NCI-H128 (cell line): Measurements from ENCODE around the gene CDK5.
A peak's percentile ranks its signal among the peaks of the same experiment; 100 is the strongest.
"Not testable (repeated sequence)": the region's sequence is repeated elsewhere in the genome, so short reads cannot be mapped to it uniquely, and the experiment has no call there.

Experiments
- DNase-seq: peaks from one replicate; lab custom pipeline; 2025; ENCODE audit not compliant: unreplicated experiment; lab: John Stamatoyannopoulos, UW

Gene CDK5

DNA sequence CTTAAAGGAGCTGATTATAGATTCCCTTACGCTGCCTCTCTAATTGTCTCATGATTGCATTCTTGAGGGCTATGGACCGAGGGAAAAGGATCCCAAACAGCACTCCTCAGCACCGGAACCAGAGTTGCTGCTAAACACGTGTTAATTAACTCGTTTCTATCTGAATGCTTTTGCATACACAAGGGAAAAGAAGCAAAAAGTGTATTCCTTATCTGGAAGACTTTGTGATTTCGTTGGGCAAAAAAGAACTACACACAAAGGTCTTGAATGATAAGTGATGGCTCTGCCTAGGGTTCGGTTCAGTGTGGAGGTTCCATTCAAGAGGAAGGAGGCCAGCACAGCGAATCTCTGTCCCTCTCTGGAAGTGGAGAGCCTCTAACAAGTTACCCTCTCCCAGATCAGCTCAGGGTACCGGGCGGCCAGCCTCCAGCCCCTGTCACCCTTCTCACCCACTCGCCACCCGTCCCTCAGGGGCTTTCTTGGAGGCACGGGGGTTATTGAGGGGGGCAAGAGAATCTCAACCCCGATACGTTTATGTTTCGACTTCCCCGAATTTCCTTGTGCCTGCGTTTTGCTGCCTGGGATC is 1.2 kb upstream of the CDK5 start:
- DNase-seq = no peak

- peak; percentile 98 for DNase-seq
Measured at GRCh38 chr7:151057989-151058780, 488 bp upstream of the CDK5 start.

- DNase-seq = no peak
Measured at GRCh38 chr7:151056666-151057505, 811 bp downstream of the CDK5 start.

DNA sequence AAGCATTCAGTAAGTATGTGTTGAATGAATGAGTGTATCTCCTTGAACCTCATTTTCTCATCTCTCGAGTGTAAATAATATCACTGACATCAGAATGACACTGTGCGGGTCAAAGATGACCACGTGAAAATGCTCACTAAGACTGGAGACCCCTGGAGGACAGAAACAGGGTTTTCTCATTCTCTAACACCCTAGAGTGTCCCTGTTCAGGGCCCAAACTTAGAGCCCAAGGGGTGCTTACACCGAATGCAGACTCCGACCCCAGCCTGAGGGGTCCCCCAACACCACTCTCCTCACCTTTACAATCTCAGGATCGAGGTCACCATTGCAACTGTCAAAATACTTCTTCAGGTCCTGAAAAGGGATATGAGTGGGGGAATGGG is 1.4 kb downstream of the CDK5 start:
- DNase-seq = no peak

DNA sequence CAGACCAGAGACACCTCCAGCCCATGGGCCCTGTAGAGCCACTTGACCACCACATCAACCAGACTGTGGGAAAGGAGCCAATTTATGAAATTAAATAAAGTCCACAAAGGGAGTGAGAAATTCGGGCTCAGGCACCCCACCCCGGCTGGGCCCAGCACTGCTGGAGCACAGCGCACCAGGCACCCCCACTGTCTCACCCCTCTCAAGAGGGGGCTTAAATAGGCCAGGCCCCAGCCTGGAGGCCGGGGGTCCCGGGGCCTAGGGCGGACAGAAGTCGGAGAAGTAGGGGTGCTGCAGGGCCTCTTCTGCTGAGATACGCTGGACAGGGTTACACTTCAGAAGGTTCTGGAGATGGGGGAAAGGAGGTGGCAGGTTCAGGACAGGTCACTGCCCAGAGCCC is 3.9 kb downstream of the CDK5 start:
- DNase-seq = no peak

DNA sequence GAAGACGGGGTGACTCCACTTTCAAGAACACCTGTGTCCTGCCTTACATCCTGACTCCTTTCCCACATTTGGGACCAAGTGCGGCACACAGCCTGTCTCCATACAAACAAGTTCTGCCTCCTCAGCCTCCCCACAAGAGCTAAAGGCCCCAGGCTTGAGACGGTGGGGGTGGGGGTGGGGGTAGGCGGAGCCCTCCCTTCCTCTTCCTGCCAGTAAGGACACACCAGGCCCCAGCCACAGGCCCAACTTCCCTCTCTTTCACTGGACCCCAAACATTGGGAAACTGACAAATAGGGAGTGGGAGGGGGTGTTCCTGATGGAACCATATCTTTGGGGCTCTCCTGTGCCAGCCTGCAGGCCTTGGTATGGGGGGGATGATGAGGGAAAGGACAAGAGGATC is 4.6 kb downstream of the CDK5 start:
- DNase-seq = no peak

- DNase-seq = no peak
Measured at GRCh38 chr7:151051108-151051507, 6.6 kb downstream of the CDK5 start.

DNA sequence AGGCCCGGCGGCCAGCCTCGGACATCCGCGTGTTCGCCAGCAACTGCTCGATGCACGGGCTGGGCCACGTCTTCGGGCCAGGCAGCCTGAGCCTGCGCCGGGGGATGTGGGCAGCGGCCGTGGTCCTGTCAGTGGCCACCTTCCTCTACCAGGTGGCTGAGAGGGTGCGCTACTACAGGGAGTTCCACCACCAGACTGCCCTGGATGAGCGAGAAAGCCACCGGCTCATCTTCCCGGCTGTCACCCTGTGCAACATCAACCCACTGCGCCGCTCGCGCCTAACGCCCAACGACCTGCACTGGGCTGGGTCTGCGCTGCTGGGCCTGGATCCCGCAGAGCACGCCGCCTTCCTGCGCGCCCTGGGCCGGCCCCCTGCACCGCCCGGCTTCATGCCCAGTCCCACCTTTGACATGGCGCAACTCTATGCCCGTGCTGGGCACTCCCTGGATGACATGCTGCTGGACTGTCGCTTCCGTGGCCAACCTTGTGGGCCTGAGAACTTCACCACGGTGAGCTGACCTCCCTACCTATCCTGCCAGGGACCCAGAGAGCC is 8.7 kb downstream of the CDK5 start:
- DNase-seq = no peak

GRCh38 chr7:151047976-151048815 is 9.5 kb downstream of the CDK5 start, which contains the start of gene ASIC3:
Gene ASIC3 (plus strand): TSS chr7:151048531. CDS start chr7:151048886, 355 bp downstream.
- DNase-seq = no peak

DNA sequence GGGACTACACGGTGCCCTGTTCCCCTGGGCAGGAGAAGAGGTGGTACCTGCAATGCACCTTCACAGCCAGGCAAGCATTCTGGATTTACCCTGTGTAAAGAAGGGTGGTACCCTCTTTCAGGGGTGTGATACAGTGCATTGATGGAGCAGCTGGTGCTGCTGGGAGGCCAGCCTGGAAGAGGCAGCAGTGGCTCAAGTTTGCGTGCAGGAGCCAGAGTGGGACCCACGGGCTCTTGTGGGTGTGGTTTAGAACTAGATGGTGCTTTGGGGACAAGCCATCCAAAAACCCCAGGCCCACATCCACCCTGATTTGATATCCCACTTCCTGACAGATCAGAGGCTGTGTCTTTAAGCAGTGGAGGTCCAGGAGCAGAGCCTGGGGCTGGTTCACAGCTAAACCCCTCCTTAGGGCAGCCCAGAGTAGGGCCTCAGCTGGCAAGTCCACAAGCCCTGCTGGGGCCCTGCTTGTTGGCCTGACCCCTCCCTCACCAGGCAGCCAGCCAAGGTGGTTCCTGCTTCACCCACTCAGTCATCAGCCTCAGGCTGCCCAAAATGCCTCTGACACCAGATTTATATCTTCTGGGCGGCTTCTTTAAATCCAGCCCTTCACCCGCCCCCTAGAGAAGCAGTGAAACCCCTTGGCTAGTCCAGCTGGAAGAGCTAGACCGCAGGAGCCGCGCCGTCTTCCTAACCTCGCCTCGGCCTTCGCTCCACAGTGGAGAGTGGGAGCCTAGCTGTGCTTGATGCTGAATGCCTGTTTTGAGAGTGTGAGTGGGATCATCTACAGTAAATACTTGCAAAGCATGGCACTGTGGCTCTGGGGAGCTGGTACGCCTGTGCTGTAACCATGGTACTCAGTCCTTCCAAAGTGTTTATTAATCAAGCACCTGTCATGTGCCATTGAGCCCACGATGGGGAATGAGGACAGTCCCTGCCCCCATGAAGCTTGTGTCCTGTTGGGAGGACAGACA is 10.8 kb downstream of the CDK5 start:
- no peak for DNase-seq

DNA sequence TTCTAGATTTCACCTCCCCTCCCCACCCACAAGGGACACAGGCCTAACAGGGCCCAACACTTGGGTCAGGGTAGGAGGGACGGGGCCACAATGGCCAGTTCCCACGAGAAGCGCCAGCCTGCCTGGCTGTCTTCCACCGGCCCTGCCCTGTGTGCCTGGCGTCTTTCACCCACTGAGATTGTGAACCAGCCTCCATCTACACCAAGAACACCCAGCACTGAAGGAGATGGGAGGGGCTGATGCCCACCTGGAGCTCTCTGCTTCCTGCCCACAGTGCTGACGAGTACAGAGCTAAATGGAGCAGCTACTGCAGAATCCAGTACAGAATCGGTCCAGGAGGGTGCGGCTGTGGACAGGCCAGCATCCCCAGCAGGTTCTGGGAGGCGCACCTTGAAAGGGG is 11.7 kb downstream of the CDK5 start:
- DNase-seq = no peak

DNA sequence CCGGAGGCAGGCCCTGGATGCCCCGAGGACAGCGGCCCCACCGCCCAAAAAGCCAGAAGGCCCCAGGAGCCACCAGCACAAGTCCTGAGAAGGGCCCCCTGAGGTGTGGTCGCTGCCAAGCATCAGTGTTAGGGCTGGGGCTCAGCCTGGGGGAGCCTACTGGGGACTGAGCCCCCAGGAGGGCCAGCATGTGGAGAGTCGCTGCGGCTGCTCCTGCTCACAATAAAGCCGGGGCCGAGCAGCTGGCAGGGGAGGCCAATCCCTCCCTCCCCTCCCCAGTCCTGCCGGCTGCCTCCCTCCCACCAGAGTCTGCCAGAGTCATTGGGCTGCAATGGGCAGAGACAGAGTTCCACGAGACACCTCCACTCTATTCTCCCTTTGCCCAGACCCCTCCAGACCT is 12.4 kb downstream of the CDK5 start:
- no peak for DNase-seq

GRCh38 chr7:151043959-151044358 is 13.7 kb downstream of the CDK5 start:
- no peak for DNase-seq

GRCh38 chr7:151043449-151043848 is 14.2 kb downstream of the CDK5 start:
- DNase-seq = not testable (repeated sequence)

- no peak for DNase-seq
Measured at GRCh38 chr7:151040616-151041375, 16.9 kb downstream of the CDK5 start.

DNA sequence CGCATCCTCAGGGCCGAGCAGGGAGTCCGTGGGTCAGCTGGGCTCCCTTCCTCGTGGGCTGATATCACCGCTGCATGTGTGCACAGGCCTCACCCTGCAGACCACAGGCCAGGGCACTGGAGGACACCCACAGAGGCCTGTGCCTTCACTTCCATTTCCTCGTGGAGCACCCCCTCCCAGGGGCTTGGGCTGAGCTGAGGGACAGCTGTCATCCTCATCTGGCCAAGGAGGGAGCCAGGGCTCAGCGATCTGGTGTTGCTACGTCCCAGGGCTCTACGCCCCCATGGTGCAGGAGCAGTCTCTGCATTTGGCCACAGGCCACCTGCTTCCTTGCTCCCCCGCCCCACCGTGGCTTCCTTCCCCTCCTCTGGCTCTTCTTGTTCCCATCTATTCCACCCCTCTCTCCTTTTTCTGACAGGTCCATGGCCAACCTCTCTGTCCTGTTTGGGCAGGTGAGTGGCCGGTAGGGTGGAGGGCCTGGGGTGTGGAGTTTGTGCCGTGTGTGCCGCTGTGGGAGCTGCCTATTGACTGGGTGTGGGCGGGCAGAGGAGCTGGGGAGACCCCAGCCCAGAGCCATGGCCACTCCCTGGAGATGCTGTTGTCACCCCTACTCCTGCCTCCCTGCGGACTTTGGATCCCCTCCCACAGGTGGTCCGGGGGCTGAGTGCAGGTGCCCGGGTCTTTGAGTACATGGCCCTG is 17.7 kb downstream of the CDK5 start:
- no peak for DNase-seq

- no peak for DNase-seq
Measured at GRCh38 chr7:151038951-151039849, 18.5 kb downstream of the CDK5 start.
